Esophagus muscularis mucosa (tissue), 4 donors: ENCODE measurements around the gene INPP5J. TPM values are rescaled to one million over a fixed set of nuclear protein-coding genes. Genes with fewer than 3 reads are reported as not detected.

ENCODE experiments used
- DNase-seq: peaks from one replicate; pipeline ENCODE4 v3.0.0-alpha.2; 2017; ENCODE audit errors: extremely low spot score
- H3K27ac ChIP-seq, 4 donors: fragments of 200-600 bp; sonication (generic); replicated peaks in 1 of 4; 1 replicate in 3 of 4; 2 replicates in 1 of 4; pipeline ENCODE4 v1.5.1; 2016 to 2019; ENCODE audit warnings: mild to moderate bottlenecking in 1 of 4
- H3K27me3 ChIP-seq, 4 donors: fragments of 200-600 bp; sonication (generic); one replicate each; pipeline versions ENCODE4 v1.5.1 to v1.6.0; 2016 to 2019
- H3K36me3 ChIP-seq, 4 donors: fragments of 200-600 bp; sonication (generic); one replicate each; pipeline ENCODE4 v1.5.1; 2016 to 2019
- H3K4me1 ChIP-seq, 4 donors: fragments of 200-600 bp; sonication (generic); one replicate each; pipeline ENCODE4 v1.5.1; 2016 to 2019
- H3K4me3 ChIP-seq, 4 donors: fragments of 200-600 bp; sonication (generic); 1 replicate in 2 of 4; 2 replicates in 2 of 4; pipeline ENCODE4 v1.5.1; 2016 to 2019; ENCODE audit warnings: mild to moderate bottlenecking in 4 of 4, moderate library complexity in 1 of 4
- H3K9me3 ChIP-seq, 4 donors: fragments of 200-600 bp; sonication (generic); 1 replicate in 3 of 4; 2 replicates in 1 of 4; pipeline ENCODE4 v1.5.1; 2016 to 2019
- EP300 ChIP-seq: sonication (generic); formaldehyde crosslinking; IDR thresholded peaks from one replicate; pipeline ENCODE4 v1.6.1; 2017; ENCODE audit warnings: antibody characterized with exemption
- POLR2A ChIP-seq: fragments of 450-650 bp; IDR thresholded peaks from one replicate; pipeline ENCODE4 v1.6.1; 2017; ENCODE audit warnings: antibody characterized with exemption, moderate library complexity, mild to moderate bottlenecking, low read depth
- POLR2AphosphoS5 ChIP-seq, 2 donors: sonication (generic); formaldehyde crosslinking; IDR thresholded peaks; one replicate each; pipeline ENCODE4 v1.6.1; 2017; ENCODE audit warnings: antibody characterized with exemption in 2 of 2
- WGBS: methylation state at CpG from one replicate; pipeline ENCODE4 v1.1.5; 2018; 5-methylcytosine and 5-hydroxymethylcytosine counted together
- intact Hi-C: fragments of 100-400 bp; cut with DNase I; formaldehyde crosslinking; loops from one replicate; pipeline ENCODE4 v1.15.1; 2023
- total RNA-seq, 4 donors: library from RNA; depleted of rRNA; stranded (reverse); fragments of >200 nt; gene quantifications; one replicate each; pipeline versions ENCODE4 v1.1.0 to v1.2.1, GENCODE V29; 2016
- TF ChIP-seq, protein P1 (sequence below), 3 experiments: fragments of 200-600 bp in 2 of 3; fragments of 450-650 bp in 1 of 3; sonication (generic) in 2 of 3; IDR thresholded peaks; one replicate each; pipeline ENCODE4 v1.5.1; 2017 to 2019; ENCODE audit warnings: antibody characterized with exemption in 3 of 3, mild to moderate bottlenecking in 2 of 3, moderate library complexity in 1 of 3

Gene INPP5J
- total RNA-seq, 4 donors from 2014 or later, result 1.3 to 2.1 (median 1.8) TPM

DNA sequence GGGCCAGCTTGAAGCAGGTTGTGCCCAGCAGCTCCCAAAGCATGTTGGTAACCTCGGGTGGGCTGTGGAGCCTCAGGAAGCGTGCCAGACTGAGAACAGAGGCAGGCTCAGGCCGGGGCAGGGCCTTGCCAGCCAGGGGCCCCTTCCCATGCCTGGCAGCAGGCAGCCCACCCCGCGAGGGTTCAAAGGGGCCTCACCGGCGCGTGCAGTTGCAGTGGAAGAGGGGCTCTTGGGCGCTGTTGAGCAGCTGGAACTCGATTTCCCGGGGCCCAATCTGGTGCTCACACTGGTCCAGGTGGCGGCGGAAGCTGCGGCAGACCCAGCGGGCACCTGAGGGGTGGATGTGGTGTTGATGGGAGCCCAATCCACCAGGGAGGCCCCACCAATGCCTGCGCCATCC, 13.9 kb downstream of the INPP5J start:
- H3K27ac ChIP-seq, result no peak overlapping the region
- no peak overlapping the region for H3K4me3 ChIP-seq
- H3K36me3 ChIP-seq, result peaks cover 0 to 10% (median 3%) of the 10 kb centered on the region in 4 donors
- no peaks in the 10 kb centered on the region for H3K9me3 ChIP-seq
- no peaks in the 10 kb centered on the region for H3K4me1 ChIP-seq
- intact Hi-C loops, result no loop called here
- TF ChIP-seq, protein P1, sequence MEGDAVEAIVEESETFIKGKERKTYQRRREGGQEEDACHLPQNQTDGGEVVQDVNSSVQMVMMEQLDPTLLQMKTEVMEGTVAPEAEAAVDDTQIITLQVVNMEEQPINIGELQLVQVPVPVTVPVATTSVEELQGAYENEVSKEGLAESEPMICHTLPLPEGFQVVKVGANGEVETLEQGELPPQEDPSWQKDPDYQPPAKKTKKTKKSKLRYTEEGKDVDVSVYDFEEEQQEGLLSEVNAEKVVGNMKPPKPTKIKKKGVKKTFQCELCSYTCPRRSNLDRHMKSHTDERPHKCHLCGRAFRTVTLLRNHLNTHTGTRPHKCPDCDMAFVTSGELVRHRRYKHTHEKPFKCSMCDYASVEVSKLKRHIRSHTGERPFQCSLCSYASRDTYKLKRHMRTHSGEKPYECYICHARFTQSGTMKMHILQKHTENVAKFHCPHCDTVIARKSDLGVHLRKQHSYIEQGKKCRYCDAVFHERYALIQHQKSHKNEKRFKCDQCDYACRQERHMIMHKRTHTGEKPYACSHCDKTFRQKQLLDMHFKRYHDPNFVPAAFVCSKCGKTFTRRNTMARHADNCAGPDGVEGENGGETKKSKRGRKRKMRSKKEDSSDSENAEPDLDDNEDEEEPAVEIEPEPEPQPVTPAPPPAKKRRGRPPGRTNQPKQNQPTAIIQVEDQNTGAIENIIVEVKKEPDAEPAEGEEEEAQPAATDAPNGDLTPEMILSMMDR (IDR thresholded peaks at IDR 0.05), result no peak
- no peak for TF ChIP-seq EP300
- TF ChIP-seq POLR2A, result no peak
- TF ChIP-seq POLR2AphosphoS5 (IDR thresholded peaks at IDR 0.05), result no peak
- H3K27me3 ChIP-seq, result peaks cover 0 to 23% (median 0%) of the 10 kb centered on the region in 4 donors
- DNase-seq, result no peak
- 91% methylated on average over 15 of the region's 16 CpGs for WGBS

DNA sequence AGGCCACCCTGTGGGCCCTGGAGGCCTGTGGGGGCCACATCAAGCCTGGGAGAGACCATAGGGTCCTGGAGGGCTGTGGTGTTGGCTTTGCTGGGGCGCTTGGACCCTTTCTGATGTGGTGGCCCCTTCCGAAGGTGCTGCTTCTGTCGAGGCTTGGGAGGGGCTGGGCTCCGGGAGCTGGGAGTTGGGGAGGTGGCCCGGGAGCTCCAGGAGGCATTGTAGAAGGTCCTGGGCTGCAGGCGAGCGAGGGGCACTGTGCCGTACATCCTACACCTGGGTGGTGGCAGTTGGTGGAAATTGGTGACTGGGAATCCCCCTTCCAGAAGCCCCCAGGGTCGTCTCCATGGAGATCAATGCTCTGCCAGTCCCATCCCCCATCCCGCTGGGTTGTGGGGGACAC, 15.0 kb downstream of the INPP5J start:
- H3K9me3 ChIP-seq, result no peaks in the 10 kb centered on the region
- H3K4me3 ChIP-seq, result no peak overlapping the region
- no peak overlapping the region for H3K27ac ChIP-seq
- no peak for DNase-seq
- H3K4me1 ChIP-seq, result no peaks in the 10 kb centered on the region
- WGBS, result 80% methylated on average over 2 of the region's 10 CpGs
- TF ChIP-seq, protein P1 (IDR thresholded peaks at IDR 0.05), result no peak
- TF ChIP-seq POLR2AphosphoS5 (IDR thresholded peaks at IDR 0.05), result no peak
- TF ChIP-seq EP300, result no peak
- TF ChIP-seq POLR2A, result no peak
- H3K36me3 ChIP-seq, result peaks cover 0 to 10% (median 3%) of the 10 kb centered on the region in 4 donors
- peaks cover 0 to 23% (median 0%) of the 10 kb centered on the region in 4 donors for H3K27me3 ChIP-seq
- intact Hi-C loops, result no loop called here

DNA sequence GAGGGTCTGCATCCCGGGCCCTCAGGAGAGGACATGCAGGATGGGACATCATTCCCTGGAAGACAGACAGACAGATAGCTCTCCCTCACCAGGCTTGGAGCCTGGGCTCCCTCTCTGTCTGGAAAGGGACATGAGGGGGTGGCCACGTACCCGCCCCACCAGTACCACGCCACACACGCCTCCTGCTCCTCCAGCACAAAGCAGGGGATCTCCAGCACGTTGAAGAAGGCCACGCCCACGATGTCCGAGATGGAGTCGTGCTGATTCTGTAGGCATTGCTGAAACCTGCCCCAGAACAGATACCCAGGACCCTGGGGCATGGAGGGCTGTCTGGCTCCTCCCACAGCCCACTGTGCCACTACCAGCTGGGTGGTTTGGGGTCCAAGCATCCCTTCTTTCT, 15.4 kb downstream of the INPP5J start:
- Histone ChIP-seq H3K36me3 (peaks cover 0 to 10% (median 3%) of the 10 kb centered on the region in 4 donors), H3K4me3 (no peak overlapping the region), H3K27ac (no peak overlapping the region), H3K9me3 (no peaks in the 10 kb centered on the region), H3K4me1 (no peaks in the 10 kb centered on the region), H3K27me3 (peaks cover 0 to 23% (median 0%) of the 10 kb centered on the region in 4 donors)
- DNase-seq, result no peak
- intact Hi-C loops, result no loop called here
- no peak for TF ChIP-seq POLR2AphosphoS5 (IDR thresholded peaks at IDR 0.05)
- TF ChIP-seq, protein P1 (IDR thresholded peaks at IDR 0.05), result no peak
- no peak for TF ChIP-seq EP300
- TF ChIP-seq POLR2A, result no peak
- WGBS, result 72% methylated on average over 6 of the region's 10 CpGs

DNA sequence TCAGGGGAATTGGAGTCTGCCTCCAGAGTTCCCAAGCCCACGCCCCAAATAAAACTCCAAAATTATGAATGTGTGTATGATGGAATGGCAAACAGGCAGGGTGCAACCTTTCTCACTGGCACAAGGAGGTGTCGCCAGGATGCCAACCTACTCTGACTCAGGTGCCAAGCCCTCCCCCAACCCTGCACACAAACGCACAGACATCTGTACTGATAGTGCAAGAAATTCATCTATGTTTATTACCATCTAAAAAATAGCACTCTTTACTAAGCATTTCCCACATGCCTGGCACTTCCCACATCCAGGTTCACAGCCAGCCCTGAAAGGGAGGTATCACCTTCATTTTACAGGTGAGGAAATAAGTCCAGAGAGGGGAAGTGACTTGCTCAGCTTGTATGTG, 16.3 kb downstream of the INPP5J start:
- 87% methylated on average over 3 of the region's 3 CpGs for WGBS
- Histone ChIP-seq H3K9me3 (no peaks in the 10 kb centered on the region), H3K27ac (no peak overlapping the region), H3K36me3 (peaks cover 0 to 2% (median 0%) of the 10 kb centered on the region in 4 donors), H3K4me1 (no peaks in the 10 kb centered on the region), H3K27me3 (peaks cover 0 to 23% (median 0%) of the 10 kb centered on the region in 4 donors), H3K4me3 (no peak overlapping the region)
- DNase-seq, result no peak
- TF ChIP-seq POLR2AphosphoS5 (IDR thresholded peaks at IDR 0.05), result no peak
- TF ChIP-seq EP300, result no peak
- TF ChIP-seq, protein P1 (IDR thresholded peaks at IDR 0.05), result no peak
- TF ChIP-seq POLR2A, result no peak
- intact Hi-C loops, result no loop called here
